ENCODE measurements around the gene CABP1.
A peak's percentile ranks its signal among the peaks of the same experiment; 100 is the strongest.

DNA sequence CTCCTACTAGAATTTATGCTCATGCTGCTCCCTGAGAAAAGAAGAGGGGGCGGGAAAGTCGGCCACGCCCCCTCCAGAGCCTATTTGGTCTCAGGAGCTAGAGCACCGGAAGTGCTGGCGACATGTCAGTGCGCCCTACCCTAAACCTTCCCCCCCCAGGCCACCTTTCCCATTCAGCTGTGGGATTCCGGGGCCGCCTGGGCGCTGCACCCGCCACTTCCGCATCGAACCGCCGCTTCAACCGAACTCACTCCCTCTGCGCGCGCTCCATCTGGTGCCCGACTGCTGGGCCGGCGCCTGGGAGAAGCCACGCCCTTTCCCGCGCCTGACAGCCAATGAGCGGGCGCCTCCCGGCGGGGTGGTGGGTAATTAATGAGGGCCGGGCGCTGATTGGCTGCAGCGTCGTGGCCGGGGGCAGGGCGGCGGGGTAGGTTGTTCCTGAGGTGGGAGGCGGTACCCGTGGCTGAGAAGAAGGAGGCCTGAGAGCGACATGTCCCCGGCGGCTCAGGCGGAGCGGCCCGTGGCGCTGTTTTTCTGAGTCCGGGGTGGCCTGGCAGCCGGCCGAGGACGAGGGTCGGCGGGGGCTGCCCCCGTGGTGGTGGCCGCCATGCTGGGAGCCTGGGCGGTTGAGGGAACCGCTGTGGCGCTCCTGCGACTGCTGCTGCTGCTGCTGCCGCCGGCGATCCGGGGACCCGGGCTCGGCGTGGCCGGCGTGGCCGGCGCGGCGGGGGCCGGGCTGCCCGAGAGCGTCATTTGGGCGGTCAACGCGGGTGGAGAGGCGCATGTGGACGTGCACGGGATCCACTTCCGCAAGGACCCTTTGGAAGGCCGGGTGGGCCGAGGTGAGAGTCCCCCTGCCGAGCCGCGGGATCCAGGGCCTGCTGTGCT lies 46.5 kb downstream of the CABP1 start, which contains the start of gene MLEC:
- TF ChIP-seq, protein P1, sequence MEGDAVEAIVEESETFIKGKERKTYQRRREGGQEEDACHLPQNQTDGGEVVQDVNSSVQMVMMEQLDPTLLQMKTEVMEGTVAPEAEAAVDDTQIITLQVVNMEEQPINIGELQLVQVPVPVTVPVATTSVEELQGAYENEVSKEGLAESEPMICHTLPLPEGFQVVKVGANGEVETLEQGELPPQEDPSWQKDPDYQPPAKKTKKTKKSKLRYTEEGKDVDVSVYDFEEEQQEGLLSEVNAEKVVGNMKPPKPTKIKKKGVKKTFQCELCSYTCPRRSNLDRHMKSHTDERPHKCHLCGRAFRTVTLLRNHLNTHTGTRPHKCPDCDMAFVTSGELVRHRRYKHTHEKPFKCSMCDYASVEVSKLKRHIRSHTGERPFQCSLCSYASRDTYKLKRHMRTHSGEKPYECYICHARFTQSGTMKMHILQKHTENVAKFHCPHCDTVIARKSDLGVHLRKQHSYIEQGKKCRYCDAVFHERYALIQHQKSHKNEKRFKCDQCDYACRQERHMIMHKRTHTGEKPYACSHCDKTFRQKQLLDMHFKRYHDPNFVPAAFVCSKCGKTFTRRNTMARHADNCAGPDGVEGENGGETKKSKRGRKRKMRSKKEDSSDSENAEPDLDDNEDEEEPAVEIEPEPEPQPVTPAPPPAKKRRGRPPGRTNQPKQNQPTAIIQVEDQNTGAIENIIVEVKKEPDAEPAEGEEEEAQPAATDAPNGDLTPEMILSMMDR (IDR thresholded peaks at IDR 0.05), result peak in 1 of 4 experiments; percentile 27
- TF ChIP-seq POLR2A (IDR thresholded peaks at IDR 0.05), result peak; percentile 85
